Smooth muscle cell (in vitro differentiated cells): ENCODE results near the gene PGC. TPM values are rescaled to one million over a fixed set of nuclear protein-coding genes. Genes with fewer than 3 reads are reported as not detected.

Experiments
- DNase-seq: peaks from one replicate; lab custom pipeline; 2025; ENCODE audit not compliant: unreplicated experiment; lab: John Stamatoyannopoulos, UW
- H2AFZ ChIP-seq: fragments of 200-600 bp; sonication (generic); 2 replicates; pipeline ENCODE4 v1.6.0; 2016; ENCODE audit warnings: antibody characterized with exemption, low read depth, mild to moderate bottlenecking
- H3F3A ChIP-seq: fragments of 200-600 bp; sonication (generic); 2 replicates; pipeline ENCODE4 v1.6.0; 2017; ENCODE audit warnings: antibody characterized with exemption, low read depth
- H3K27ac ChIP-seq: fragments of 200-600 bp; sonication (generic); 2 replicates; pipeline ENCODE4 v1.5.1; 2016; ENCODE audit warnings: low read depth, mild to moderate bottlenecking
- H3K27me3 ChIP-seq: fragments of 200-600 bp; sonication (generic); 2 replicates; pipeline ENCODE4 v1.6.1; 2016; ENCODE audit warnings: low read depth, mild to moderate bottlenecking
- H3K36me3 ChIP-seq: fragments of 200-600 bp; sonication (generic); 2 replicates; pipeline ENCODE4 v1.5.1; 2016; ENCODE audit warnings: low read depth
- H3K4me1 ChIP-seq: fragments of 200-600 bp; sonication (generic); 2 replicates; pipeline ENCODE4 v1.5.1; 2016; ENCODE audit warnings: low read depth
- H3K4me2 ChIP-seq: fragments of 200-600 bp; sonication (generic); 2 replicates; pipeline ENCODE4 v1.6.0; 2016; ENCODE audit warnings: mild to moderate bottlenecking
- H3K4me3 ChIP-seq: fragments of 200-600 bp; sonication (generic); 2 replicates; pipeline ENCODE4 v1.5.1; 2016; ENCODE audit warnings: mild to moderate bottlenecking
- H3K79me2 ChIP-seq: fragments of 200-600 bp; sonication (generic); 2 replicates; pipeline ENCODE4 v1.6.0; 2016; ENCODE audit warnings: low read depth, mild to moderate bottlenecking
- H3K9ac ChIP-seq: fragments of 200-600 bp; sonication (generic); 2 replicates; pipeline ENCODE4 v1.6.0; 2016; ENCODE audit warnings: low read depth
- H3K9me3 ChIP-seq: fragments of 200-600 bp; sonication (generic); replicated peaks from 2 replicates; pipeline ENCODE4 v1.5.1; 2016; ENCODE audit warnings: low read depth
- H4K20me1 ChIP-seq: fragments of 200-600 bp; sonication (generic); 2 replicates; pipeline ENCODE4 v1.6.0; 2016; ENCODE audit warnings: low read depth
- WGBS: methylation state at CpG from one replicate; pipeline ENCODE4 v1.1.7; 2016; ENCODE audit warnings: low lambda C conversion rate; 5-methylcytosine and 5-hydroxymethylcytosine counted together
- polyA plus RNA-seq: library from polyadenylated mRNA; unstranded; fragments of >200 nt; fragmentation: Nextera tagmentation; extraction: Ambion mirVana; gene quantifications from 2 replicates; pipeline ENCODE4 v1.2.1, GENCODE V29; 2016
- total RNA-seq: library from RNA; depleted of rRNA; stranded (reverse); fragments of >200 nt; gene quantifications from 2 replicates; pipeline ENCODE4 v1.2.3, GENCODE V29; 2014
- TF ChIP-seq, protein P1 (sequence below): fragments of 200-600 bp; sonication (generic); IDR thresholded peaks from 2 replicates; pipeline ENCODE4 v1.5.1; 2017; ENCODE audit warnings: borderline replicate concordance, mild to moderate bottlenecking, antibody characterized with exemption; ENCODE audit not compliant: insufficient read depth, poor library complexity, severe bottlenecking

The PGC gene
- total and polyA plus RNA-seq, 2 experiments from 2014 or later: not detected

DNA sequence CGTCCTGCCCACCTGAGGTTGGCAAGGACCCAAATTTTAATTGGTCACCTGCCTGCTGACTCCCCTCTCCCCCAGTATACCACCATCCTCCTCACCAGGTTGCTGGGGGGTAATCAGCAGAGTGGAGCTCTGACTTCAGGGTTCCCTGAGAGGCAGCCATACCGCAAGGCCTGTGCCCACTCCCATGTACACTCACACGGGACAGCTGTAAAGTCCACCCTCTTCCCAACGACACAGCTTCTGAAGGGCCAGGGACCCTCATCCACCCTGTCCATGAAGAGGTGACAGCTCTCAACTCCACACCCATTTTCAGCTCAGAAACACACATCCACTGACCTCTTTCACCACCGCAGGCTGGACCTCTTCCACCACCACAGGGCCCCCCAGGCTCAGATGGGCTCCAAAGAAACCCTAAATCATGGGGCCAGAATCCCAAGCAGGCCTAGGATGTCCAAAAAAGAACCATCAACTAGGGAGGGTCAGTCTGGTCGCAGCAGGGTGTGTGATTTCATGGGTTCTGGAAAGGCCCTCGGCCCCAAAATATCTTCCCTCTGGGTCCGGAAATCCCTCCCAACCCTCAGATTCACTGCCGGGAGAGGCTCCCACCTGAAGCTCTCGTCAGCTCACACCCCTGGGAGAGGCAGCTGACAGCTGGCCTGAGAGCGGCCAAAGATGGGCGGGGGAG, 41.7 kb downstream of the PGC start:
- Histone ChIP-seq H3K4me1 (no peaks in the 10 kb centered on the region), H3K9me3 (no peaks in the 10 kb centered on the region), H3K36me3 (no peaks in the 10 kb centered on the region), H4K20me1 (no peaks in the 10 kb centered on the region), H3K27me3 (no peaks in the 10 kb centered on the region), H3K9ac (peak overlapping the region; percentile 22), H2AFZ (no peak overlapping the region), H3K4me2 (peak overlapping the region; percentile 21), H3F3A (no peaks in the 10 kb centered on the region), H3K79me2 (no peaks in the 10 kb centered on the region), H3K27ac (peak overlapping the region; percentile 70), H3K4me3 (no peak overlapping the region)
- no peak for DNase-seq
- 71% methylated on average over 12 of the region's 12 CpGs for WGBS
- TF ChIP-seq, protein P1, sequence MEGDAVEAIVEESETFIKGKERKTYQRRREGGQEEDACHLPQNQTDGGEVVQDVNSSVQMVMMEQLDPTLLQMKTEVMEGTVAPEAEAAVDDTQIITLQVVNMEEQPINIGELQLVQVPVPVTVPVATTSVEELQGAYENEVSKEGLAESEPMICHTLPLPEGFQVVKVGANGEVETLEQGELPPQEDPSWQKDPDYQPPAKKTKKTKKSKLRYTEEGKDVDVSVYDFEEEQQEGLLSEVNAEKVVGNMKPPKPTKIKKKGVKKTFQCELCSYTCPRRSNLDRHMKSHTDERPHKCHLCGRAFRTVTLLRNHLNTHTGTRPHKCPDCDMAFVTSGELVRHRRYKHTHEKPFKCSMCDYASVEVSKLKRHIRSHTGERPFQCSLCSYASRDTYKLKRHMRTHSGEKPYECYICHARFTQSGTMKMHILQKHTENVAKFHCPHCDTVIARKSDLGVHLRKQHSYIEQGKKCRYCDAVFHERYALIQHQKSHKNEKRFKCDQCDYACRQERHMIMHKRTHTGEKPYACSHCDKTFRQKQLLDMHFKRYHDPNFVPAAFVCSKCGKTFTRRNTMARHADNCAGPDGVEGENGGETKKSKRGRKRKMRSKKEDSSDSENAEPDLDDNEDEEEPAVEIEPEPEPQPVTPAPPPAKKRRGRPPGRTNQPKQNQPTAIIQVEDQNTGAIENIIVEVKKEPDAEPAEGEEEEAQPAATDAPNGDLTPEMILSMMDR: no peak

- Histone ChIP-seq H3K4me3 (no peak overlapping the region), H3K4me2 (no peak overlapping the region), H2AFZ (no peak overlapping the region), H3K27ac (no peak overlapping the region), H3K9ac (no peak overlapping the region), H3K4me1 (no peaks in the 10 kb centered on the region), H3K9me3 (no peaks in the 10 kb centered on the region), H3K27me3 (no peaks in the 10 kb centered on the region), H3K79me2 (no peaks in the 10 kb centered on the region), H3F3A (no peaks in the 10 kb centered on the region), H3K36me3 (no peaks in the 10 kb centered on the region), H4K20me1 (no peaks in the 10 kb centered on the region)
- 89% methylated on average over 5 of the region's 5 CpGs for WGBS
- TF ChIP-seq, protein P1: no peak
- DNase-seq: no peak
Observed at GRCh38 chr6:41704656-41705310, 42.4 kb downstream of the PGC start.

DNA sequence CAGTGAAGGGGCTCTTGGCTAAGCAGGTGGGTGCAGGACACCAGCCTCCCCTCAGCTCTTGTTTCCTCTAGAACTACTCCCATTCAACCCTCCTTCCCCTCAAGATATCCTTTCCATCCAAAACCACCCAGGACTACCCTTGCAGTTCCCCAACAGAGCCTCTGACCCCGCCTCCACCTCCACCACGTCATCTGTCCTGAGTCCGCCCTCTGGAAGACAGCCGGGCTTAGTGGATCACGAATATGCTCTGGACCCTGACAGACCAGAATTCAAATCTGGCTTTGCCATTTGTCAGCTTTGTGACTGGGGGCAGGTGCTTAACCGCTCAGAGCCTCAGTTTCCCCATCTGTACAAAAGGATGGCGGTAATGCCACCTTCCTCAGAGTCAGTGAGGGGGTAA, 43.2 kb downstream of the PGC start:
- Histone ChIP-seq H3K27ac (no peak overlapping the region), H3K4me2 (no peak overlapping the region), H4K20me1 (no peaks in the 10 kb centered on the region), H2AFZ (no peak overlapping the region), H3K9ac (no peak overlapping the region), H3K36me3 (no peaks in the 10 kb centered on the region), H3K9me3 (no peaks in the 10 kb centered on the region), H3K27me3 (no peaks in the 10 kb centered on the region), H3K79me2 (no peaks in the 10 kb centered on the region), H3K4me1 (no peaks in the 10 kb centered on the region), H3K4me3 (no peak overlapping the region), H3F3A (no peaks in the 10 kb centered on the region)
- WGBS: 83% methylated on average over 7 of the region's 7 CpGs
- no peak for DNase-seq
- TF ChIP-seq, protein P1: no peak
